ENCODE data around the gene COBLL1. TPM values are rescaled to one million over a fixed set of nuclear protein-coding genes. Genes with fewer than 3 reads are reported as not detected.

The COBLL1 gene
- total RNA-seq, 1 experiment from 2014 or later = 4.4 TPM

GRCh38 chr2:164784376-164784775 is 57.2 kb downstream of the COBLL1 start:
- no TSS peak for BruUV-seq (replicated peaks)
- DNase-seq (ENCODE audit: low read depth, low spot score) (no peak), ATAC-seq (no peak)
- Histone ChIP-seq H3K27me3 (ENCODE audit: control insufficient read depth, insufficient read depth, low read length) (no peaks in the 10 kb centered on the region), H3K9me3 (ENCODE audit: control insufficient read depth, insufficient read depth, low read depth, low read length) (no peaks in the 10 kb centered on the region), H3K36me3 (ENCODE audit: control insufficient read depth, insufficient read depth, low read length) (no peaks in the 10 kb centered on the region), H3K4me1 (ENCODE audit: control insufficient read depth, insufficient read depth, low read length) (no peaks in the 10 kb centered on the region), H3K27ac (ENCODE audit: low read length) (no peak overlapping the region), H3K4me3 (ENCODE audit: low read depth in 2 of 2, low read length in 2 of 2) (no peak overlapping the region)
- CTCF ChIA-PET = no interaction called here
- intact Hi-C loops (cut with micrococcal nuclease; ENCODE audit: unreplicated experiment) = no loop called here
- POLR2A ChIA-PET = no interaction called here
- in situ Hi-C loops (cut with HindIII; ENCODE audit: low pct_unique_long_range_greater_than_20kb, low sequenced_read_pairs) = no loop called here
- TF ChIP-seq CTCF (IDR thresholded peaks at IDR 0.05) = no peak
- no peak for TF ChIP-seq SIN3A (IDR thresholded peaks at IDR 0.05; ENCODE audit: borderline replicate concordance, insufficient read depth, low read depth, low read length)
- TF ChIP-seq TCF7L2 (IDR thresholded peaks at IDR 0.05; ENCODE audit: low read depth, low read length) = no peak
- no peak for TF ChIP-seq REST (IDR thresholded peaks at IDR 0.05; ENCODE audit: insufficient read depth in 1 of 2, low read depth in 2 of 2, low read length in 1 of 2)
- no peak for TF ChIP-seq POLR2AphosphoS5 (IDR thresholded peaks at IDR 0.05; ENCODE audit: low read depth, low read length)

- intact Hi-C loops (cut with micrococcal nuclease; ENCODE audit: unreplicated experiment) = no loop called here
- H3K36me3 ChIP-seq (ENCODE audit: control insufficient read depth, insufficient read depth, low read length) = no peaks in the 10 kb centered on the region
- POLR2A ChIA-PET = no interaction called here
- no peak for TF ChIP-seq REST (IDR thresholded peaks at IDR 0.05; ENCODE audit: insufficient read depth in 1 of 2, low read depth in 2 of 2, low read length in 1 of 2)
- no peak for TF ChIP-seq SIN3A (IDR thresholded peaks at IDR 0.05; ENCODE audit: borderline replicate concordance, insufficient read depth, low read depth, low read length)
- TF ChIP-seq TCF7L2 (IDR thresholded peaks at IDR 0.05; ENCODE audit: low read depth, low read length) = no peak
- TF ChIP-seq POLR2AphosphoS5 (IDR thresholded peaks at IDR 0.05; ENCODE audit: low read depth, low read length) = no peak
- TF ChIP-seq CTCF (IDR thresholded peaks at IDR 0.05) = no peak
- DNase-seq (ENCODE audit: low read depth, low spot score) (no peak), ATAC-seq (no peak)
- H3K9me3 ChIP-seq (ENCODE audit: control insufficient read depth, insufficient read depth, low read depth, low read length) = no peaks in the 10 kb centered on the region
- no peaks in the 10 kb centered on the region for H3K4me1 ChIP-seq (ENCODE audit: control insufficient read depth, insufficient read depth, low read length)
- CTCF ChIA-PET = no interaction called here
- no peaks in the 10 kb centered on the region for H3K27me3 ChIP-seq (ENCODE audit: control insufficient read depth, insufficient read depth, low read length)
- in situ Hi-C loops (cut with HindIII; ENCODE audit: low pct_unique_long_range_greater_than_20kb, low sequenced_read_pairs) = no loop called here
- H3K27ac ChIP-seq (ENCODE audit: low read length) = no peak overlapping the region
- no peak overlapping the region for H3K4me3 ChIP-seq (ENCODE audit: low read depth in 2 of 2, low read length in 2 of 2)
- no TSS peak for BruUV-seq (replicated peaks)
These were observed 59.3 kb downstream of the COBLL1 start for GRCh38 chr2:164782323-164782722.

Measured in Panc1 (cell line).